Loucy (cell line): ENCODE results near the gene CDX1.

Source experiments
- EZH2phosphoT487 ChIP-seq: fragments of 200-600 bp; IDR thresholded peaks from 2 replicates; pipeline ENCODE4 v1.6.1; 2018; ENCODE audit warnings: antibody characterized with exemption, mild to moderate bottlenecking, moderate library complexity, borderline replicate concordance
- TF ChIP-seq, protein P1 (sequence below): fragments of 200-600 bp; sonication (generic); conservative IDR thresholded peaks from 2 replicates; pipeline ENCODE4 v1.5.1; 2014; ENCODE audit warnings: mild to moderate bottlenecking, antibody characterized with exemption, low read length

DNA sequence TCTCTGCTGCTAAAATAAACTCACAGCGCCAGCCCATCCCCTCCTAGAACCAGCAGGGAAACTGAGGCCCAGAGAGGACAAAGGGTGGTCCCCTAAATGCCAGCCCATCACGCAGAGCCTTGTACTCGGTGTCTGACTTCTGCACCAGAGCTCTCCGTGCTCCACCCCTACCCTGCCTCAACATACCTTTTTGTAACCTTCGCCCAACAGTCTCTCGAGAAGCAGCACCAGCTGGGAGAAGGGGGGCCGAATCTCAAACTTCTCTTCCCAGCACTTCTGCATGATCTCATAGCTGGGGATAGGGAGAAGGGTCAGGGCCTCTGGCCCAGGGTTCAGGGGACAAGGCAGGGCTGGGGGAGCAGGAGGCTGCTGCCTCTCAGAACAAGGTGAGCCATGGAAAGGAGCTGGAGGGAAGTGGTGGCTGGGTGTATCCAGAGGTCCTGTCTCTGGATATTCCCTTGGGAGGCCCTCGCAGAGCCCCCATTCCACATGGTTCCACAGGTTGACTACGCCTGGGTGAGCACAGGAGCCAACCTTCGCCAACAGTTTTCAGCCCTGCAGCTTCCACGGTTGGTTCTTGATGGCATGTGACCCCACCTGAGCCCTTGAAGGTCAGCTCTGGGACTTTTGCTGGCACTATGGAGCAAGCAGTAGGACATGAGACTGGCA, 47.9 kb upstream of the CDX1 start:
- TF ChIP-seq, protein P1, sequence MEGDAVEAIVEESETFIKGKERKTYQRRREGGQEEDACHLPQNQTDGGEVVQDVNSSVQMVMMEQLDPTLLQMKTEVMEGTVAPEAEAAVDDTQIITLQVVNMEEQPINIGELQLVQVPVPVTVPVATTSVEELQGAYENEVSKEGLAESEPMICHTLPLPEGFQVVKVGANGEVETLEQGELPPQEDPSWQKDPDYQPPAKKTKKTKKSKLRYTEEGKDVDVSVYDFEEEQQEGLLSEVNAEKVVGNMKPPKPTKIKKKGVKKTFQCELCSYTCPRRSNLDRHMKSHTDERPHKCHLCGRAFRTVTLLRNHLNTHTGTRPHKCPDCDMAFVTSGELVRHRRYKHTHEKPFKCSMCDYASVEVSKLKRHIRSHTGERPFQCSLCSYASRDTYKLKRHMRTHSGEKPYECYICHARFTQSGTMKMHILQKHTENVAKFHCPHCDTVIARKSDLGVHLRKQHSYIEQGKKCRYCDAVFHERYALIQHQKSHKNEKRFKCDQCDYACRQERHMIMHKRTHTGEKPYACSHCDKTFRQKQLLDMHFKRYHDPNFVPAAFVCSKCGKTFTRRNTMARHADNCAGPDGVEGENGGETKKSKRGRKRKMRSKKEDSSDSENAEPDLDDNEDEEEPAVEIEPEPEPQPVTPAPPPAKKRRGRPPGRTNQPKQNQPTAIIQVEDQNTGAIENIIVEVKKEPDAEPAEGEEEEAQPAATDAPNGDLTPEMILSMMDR: no peak
- TF ChIP-seq EZH2phosphoT487: no peak
